T-helper 2 cell treated with Interferon-gamma antibody and Interleukin-4, amounts not matched to agents 5 μg/mL and 100 μg/mL, for 36 hours (primary cell): ENCODE data around the gene ERGIC1.
"Not testable (repeated sequence)": the region's sequence is repeated elsewhere in the genome, so short reads cannot be mapped to it uniquely, and the experiment has no call there.

ENCODE experiments used
- DNase-seq: peaks from one replicate; pipeline ENCODE4 v3.0.0; 2021; ENCODE audit warnings: low spot score
- H3K27ac Mint-ChIP-seq: one replicate; pipeline ENCODE4 v1.8.0; 2021; ENCODE audit warnings: mild to moderate bottlenecking, mixed read lengths
- H3K27me3 Mint-ChIP-seq: one replicate; pipeline ENCODE4 v1.8.0; 2021; ENCODE audit warnings: low read depth, mixed read lengths
- H3K36me3 Mint-ChIP-seq: one replicate; pipeline ENCODE4 v1.8.0; 2021; ENCODE audit warnings: low read depth, mixed read lengths
- H3K4me1 Mint-ChIP-seq: one replicate; pipeline ENCODE4 v1.8.0; 2021; ENCODE audit warnings: low read depth, mixed read lengths
- H3K4me3 Mint-ChIP-seq: one replicate; pipeline ENCODE4 v1.8.0; 2022; ENCODE audit warnings: mild to moderate bottlenecking, moderate library complexity, mixed read lengths
- H3K9me3 Mint-ChIP-seq: one replicate; pipeline ENCODE4 v1.8.0; 2021; ENCODE audit warnings: mixed read lengths

ERGIC1 gene, protein sequence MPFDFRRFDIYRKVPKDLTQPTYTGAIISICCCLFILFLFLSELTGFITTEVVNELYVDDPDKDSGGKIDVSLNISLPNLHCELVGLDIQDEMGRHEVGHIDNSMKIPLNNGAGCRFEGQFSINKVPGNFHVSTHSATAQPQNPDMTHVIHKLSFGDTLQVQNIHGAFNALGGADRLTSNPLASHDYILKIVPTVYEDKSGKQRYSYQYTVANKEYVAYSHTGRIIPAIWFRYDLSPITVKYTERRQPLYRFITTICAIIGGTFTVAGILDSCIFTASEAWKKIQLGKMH

DNA sequence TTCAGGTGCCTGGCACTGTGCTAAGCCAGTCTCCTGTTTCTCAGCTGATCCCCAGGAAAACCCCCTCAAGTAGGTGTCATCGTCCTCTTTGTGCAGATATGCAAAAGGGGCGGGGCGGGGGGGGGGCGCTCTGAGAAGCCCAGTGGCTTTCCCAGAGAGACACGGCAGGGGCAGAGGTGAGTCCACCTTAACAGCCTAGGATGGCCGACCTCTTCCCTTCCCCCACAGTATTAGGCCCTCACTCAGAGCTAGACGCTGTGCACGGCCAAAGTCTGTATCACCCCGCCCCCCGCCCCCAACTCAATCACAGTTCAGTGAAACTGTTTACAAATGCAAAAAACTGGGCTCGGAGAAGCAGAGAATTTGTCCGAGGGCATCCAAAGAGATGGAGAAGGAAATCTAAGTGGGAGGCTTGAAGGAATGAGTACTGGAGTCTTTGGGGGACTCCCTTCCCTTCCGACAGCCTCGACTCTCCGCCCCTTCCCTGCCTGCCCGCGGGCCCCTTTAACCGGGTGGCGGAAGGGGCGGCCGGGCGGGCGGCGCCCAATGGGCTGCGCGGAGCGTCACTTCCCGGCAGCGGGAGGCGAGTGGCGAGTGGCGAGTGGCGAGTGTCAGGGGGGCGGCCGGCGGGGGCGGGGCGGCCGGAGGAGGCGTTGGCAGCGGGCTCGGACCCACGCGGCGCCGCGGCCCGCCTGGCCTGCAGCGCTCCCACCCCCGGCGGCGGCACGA is at the start of gene ERGIC1:
ERGIC1 (plus strand) TSS at position 566 of the 729 bp plus-strand sequence; CDS start at position 729, 163 bp downstream.
- Mint-ChIP-seq H3K27ac (peak within 1 kb of the TSS; percentile 80), H3K27me3 (no peaks in the 10 kb centered on the region), H3K36me3 (peaks cover 3% of the 10 kb centered on the region), H3K4me3 (peak within 1 kb of the TSS; percentile 88), H3K4me1 (peaks cover 23% of the 10 kb centered on the region), H3K9me3 (no peaks in the 10 kb centered on the region)
- peak; percentile 81 for DNase-seq

DNA sequence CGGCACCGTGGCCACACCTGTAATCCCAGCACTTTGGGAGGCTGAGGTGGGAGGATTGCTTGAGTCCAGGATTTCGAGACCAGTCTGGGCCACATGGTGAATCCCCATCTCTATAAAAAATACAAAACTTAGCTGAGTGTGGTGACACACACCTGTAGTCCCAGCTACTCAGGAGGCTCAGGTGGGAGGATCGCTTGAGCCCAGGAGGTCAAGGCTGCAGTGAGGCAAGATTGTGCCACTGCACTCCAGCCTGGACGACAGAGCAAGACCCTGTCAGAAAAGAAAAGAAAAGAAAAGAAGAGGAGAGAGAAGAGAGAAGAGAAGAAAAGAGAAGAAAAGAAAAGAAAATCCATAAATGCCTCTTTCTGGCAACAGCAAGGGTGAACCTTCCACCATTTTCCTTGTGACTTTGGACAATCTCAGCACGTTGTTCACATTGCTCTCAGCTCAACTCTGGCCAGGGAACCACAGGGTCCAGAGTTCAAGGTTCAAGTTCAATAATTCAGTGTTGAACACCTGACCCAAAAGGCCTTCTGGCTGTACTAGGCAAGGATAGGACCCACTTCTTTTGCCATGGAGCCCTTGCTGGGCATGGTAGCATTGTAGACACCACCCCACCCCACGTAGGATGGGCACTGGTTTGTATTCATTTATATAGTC is 48.5 kb upstream of the ERGIC1 start:
- DNase-seq, result no peak
- H3K27ac Mint-ChIP-seq, result no peak overlapping the region
- peaks cover 3% of the 10 kb centered on the region for H3K27me3 Mint-ChIP-seq
- no peak overlapping the region for H3K4me3 Mint-ChIP-seq
- H3K9me3 Mint-ChIP-seq, result no peaks in the 10 kb centered on the region
- H3K36me3 Mint-ChIP-seq, result no peaks in the 10 kb centered on the region
- no peaks in the 10 kb centered on the region for H3K4me1 Mint-ChIP-seq

DNA sequence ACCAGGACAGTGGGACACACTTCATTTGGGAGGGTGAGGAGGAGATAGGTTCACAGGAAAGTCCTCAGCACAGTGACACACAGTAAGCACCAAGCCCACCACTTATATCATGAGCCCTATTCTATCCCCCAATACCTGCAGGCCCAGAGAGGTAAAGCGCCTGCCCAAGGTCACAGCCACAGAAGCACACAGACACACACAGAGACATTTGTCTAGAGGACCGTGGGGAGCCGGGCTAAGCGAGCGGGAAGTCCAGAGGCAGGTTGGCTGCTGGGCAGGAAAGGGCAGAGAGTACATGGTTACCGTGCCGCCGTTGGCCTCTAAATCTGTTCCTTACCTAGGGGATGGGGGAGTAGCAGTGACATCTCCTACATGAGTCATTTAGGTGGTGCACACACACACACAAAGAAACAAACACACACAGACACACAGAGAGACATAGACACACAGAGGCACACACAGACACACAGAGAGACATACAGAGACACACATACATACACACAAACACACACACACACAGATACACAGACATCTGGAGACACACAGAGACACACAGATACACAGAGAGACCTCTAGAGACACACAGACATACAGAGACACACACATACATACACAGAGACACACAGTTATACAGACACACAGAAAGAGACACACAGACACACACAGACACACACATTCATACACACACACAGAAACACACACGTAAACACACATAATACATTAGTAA is 47.2 kb upstream of the ERGIC1 start:
- Mint-ChIP-seq H3K9me3 (no peaks in the 10 kb centered on the region), H3K4me3 (no peak overlapping the region), H3K4me1 (no peaks in the 10 kb centered on the region), H3K27ac (no peak overlapping the region), H3K36me3 (no peaks in the 10 kb centered on the region), H3K27me3 (peaks cover 3% of the 10 kb centered on the region)
- no peak for DNase-seq

DNA sequence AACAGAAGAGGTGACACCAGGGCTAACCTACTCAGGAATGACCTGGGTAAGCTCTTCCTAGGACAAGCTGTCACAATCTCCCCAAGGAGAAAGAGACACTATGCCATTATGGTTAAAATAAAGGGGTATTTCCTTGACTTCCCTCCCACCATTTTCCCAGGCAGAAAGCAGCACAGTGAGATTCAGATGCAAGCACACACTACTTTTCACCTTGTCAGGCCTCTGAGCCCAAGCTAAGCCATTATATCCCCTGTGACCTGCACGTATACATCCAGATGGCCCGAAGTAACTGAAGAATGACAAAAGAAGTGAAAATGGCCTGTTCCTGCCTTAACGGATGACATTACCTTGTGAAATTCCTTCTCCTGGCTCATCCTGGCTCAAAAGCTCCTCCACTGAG is 46.5 kb upstream of the ERGIC1 start:
- H3K27ac Mint-ChIP-seq, DNase-seq, H3K27me3 Mint-ChIP-seq, H3K4me1 Mint-ChIP-seq, H3K9me3 Mint-ChIP-seq, H3K4me3 Mint-ChIP-seq, H3K36me3 Mint-ChIP-seq: not testable (repeated sequence)

DNA sequence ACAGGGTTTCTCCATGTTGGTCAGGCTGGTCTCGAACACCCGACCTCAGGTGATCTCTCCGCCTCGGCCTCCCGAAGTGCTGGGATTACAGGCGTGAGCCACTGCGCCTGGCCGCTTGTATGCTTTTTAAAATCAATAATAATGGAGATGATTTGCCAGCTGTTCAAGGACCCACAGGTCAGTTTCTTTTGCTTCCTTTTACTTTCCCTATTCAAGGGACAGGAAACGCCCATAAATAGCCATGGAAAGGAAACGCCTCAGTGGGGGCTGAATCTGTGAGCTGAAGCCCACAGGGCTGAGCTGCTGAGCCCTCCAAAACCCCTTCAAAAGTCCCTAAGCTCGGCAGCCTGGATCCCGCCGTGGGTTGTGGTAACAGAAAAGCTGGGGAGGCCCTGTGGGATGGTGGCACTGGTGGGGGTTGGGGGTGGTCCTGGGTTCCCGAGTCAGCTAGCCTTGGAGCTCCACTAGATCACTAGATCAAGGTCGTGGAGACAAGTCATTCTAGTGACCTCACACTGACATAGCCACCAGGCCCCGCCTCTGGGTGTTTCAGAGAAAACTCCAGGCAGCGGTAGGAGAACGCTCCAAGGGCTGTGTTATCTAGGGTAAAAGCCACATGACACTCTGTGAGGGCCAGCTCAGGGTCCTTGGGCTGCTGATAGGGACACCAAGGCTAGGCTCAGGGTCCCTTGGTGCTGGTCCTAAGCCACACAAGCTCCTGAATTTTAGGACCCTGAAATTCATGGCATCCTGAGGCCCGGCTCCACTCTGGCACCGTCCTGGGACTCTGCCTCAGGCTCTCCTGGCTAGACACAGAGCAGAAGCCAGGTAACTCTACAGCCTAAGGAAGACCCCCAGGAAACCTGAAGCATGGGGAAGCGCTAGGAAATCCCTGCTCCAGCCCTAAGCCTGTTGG is 45.0 kb upstream of the ERGIC1 start:
- no peaks in the 10 kb centered on the region for H3K27me3 Mint-ChIP-seq
- H3K4me3 Mint-ChIP-seq, result no peak overlapping the region
- H3K36me3 Mint-ChIP-seq, result no peaks in the 10 kb centered on the region
- no peaks in the 10 kb centered on the region for H3K4me1 Mint-ChIP-seq
- H3K27ac Mint-ChIP-seq, result no peak overlapping the region
- no peaks in the 10 kb centered on the region for H3K9me3 Mint-ChIP-seq
- DNase-seq, result no peak

DNA sequence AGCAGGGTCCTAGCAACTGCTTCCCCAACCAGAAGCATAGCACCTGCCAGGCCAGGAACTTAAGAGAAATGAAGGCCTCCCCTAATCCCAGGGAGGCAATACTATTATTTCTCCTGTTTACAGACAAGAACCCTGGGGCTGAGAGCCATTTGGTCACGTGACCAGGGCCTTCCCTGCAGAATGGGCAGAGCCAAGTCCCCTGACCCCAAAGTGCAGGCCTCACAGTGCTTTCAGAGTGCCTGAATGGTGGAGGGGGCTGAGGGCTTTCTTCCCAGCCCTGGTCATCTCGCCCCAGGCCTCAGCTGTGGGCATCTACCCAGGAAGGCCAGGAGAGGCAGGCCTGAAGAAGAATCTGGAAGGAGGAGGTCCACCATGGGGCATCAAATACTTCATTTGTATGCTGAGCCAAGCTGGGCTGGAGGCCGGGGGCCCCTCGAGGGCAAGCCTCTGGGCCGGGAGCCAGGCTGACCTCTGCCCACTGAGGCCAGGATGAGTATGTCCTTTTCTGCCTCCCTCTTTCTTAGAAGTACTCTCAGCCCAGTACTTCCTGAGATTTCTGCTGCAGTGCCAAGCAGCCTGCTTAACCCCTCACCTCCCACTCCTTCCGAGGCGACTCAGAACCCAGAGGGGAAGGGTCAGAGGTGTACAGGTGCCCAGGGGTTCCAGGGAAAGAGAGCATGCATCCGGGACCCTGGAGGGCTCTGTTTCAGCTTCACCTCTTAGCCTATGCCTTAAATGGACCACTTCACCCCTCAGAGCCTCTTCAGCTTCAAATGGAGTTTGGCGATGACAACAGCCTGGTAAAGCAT is 44.2 kb upstream of the ERGIC1 start:
- Mint-ChIP-seq H3K27ac (no peak overlapping the region), H3K36me3 (no peaks in the 10 kb centered on the region), H3K27me3 (no peaks in the 10 kb centered on the region), H3K4me1 (no peaks in the 10 kb centered on the region), H3K4me3 (no peak overlapping the region), H3K9me3 (no peaks in the 10 kb centered on the region)
- DNase-seq, result no peak

DNA sequence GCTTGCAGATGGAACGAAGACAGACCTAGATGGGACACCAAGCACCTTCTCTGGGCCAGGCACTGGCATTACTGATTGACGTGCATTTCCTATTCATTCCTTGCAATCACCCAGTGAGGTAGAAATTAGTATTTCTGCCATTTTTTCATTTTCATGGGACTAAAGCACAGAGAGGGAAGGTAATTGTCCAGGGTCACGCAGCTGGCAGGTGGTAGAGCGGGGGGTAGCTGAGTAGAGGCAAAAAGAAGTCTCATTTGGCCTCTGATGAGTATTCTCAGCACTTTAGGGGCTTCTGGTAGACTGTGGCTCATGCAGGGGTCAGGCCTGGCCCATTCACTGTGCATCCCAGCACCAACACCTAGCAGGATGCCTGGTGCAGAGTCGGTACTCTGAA is 43.6 kb upstream of the ERGIC1 start:
- Mint-ChIP-seq H3K27ac (no peak overlapping the region), H3K4me1 (no peaks in the 10 kb centered on the region)

DNA sequence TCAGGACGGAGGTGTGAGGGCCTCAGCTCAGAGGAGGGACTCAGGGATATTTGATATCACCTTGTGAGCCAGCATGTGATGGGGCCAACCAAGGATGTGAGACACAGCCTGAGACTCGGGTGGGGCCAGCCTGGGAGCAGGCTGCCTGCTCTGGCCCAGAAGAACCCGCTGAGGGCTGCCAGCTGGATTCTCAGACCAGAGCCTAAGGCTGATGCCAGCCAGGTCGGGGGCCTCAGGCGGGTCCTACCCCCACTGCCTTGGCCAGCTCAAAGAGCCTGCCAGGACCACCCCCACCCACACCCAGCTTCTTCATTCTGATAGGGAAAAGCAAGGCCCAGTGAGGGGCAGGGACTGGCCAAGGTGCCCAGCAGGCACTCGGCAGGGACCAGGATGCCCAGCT is 42.8 kb upstream of the ERGIC1 start:
- no peaks in the 10 kb centered on the region for H3K9me3 Mint-ChIP-seq
- H3K4me3 Mint-ChIP-seq, result no peak overlapping the region
- no peaks in the 10 kb centered on the region for H3K4me1 Mint-ChIP-seq
- DNase-seq, result no peak
- no peaks in the 10 kb centered on the region for H3K27me3 Mint-ChIP-seq
- H3K27ac Mint-ChIP-seq, result no peak overlapping the region
- no peaks in the 10 kb centered on the region for H3K36me3 Mint-ChIP-seq

More for the DNA sequence above, 43.6 kb upstream of the ERGIC1 start:
- no peaks in the 10 kb centered on the region for H3K9me3 Mint-ChIP-seq
- no peaks in the 10 kb centered on the region for H3K36me3 Mint-ChIP-seq
- H3K27me3 Mint-ChIP-seq, result no peaks in the 10 kb centered on the region
- DNase-seq, result no peak
- no peak overlapping the region for H3K4me3 Mint-ChIP-seq

DNA sequence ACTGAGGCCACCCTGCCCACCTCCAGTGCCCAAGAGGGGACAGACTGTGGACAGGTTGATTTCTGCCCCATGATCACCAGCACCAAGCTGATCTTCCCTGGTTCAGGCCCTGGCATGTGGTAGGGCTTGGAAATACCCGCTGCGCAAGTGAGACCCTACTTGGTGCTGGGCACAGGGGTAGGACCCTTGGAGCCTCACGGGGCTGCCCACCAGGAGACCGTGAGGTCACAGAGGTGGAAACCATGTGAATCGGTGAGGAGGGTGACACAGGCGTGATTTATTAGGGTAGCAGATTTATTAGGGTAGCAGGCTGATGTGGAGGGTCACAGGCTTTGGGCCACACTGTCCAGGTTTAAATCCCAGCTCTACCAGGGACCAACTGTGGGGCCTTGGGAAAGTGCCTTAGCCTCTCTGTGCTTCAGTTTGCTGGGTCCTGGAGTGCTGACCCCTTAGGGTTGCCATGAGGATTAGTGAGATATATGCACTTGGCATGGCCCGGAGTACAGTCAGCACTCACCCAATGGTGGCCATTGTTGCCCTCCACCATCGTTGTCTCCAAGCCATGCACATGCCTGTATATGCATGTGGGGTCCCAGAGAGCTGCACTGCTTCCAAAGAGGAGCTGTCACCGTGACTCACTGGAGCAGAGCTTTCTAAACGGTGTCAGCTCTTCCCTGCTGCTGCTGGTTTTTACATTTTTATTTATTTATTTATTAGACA is 42.2 kb upstream of the ERGIC1 start:
- no peak overlapping the region for H3K27ac Mint-ChIP-seq
- H3K36me3 Mint-ChIP-seq, result no peaks in the 10 kb centered on the region
- no peak overlapping the region for H3K4me3 Mint-ChIP-seq
- no peaks in the 10 kb centered on the region for H3K4me1 Mint-ChIP-seq
- no peak for DNase-seq
- no peaks in the 10 kb centered on the region for H3K9me3 Mint-ChIP-seq
- H3K27me3 Mint-ChIP-seq, result no peaks in the 10 kb centered on the region

DNA sequence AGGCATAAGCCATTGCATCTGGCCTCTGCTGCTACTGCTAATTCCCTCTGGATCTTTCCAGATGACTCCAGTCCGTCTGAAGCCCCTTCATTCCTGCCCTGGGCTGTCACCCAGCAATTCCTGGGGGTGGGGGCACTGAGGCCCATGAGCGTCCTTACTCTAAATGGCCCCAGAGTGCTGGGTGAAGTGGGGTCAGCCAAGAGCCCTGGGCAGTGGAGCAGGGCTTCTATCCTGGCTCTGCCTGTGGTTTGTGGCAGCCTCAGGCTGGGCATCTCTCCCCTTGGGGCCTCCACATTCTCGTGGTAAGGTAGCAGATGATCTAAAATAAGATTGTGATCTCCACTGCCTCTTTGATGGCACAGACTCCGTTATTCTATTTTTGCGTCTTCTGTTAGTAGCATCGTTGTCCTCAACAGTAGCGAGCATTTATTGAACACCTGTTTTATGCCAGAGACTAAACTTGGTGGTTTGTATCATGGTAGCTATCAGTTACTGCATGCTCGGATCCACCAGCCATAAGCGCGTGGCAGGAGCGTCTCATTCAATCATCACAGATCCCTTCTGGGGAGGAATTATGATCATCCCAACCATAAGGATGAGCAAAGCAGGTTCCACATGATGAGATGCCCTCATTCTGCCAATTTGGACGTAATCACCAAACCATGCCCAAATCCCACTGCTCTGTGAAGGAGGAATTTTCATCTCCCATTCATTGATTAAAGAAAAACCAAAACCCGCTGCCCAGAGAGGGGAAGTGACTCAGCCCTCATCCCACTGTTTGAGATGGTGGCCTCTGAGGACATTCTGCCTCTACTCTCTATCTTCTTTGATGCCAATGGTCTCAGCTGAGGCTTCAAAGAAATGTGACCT is 41.1 kb upstream of the ERGIC1 start:
- H3K36me3 Mint-ChIP-seq, result no peaks in the 10 kb centered on the region
- peaks cover 2% of the 10 kb centered on the region for H3K4me1 Mint-ChIP-seq
- H3K27ac Mint-ChIP-seq, result no peak overlapping the region
- DNase-seq, result no peak
- H3K4me3 Mint-ChIP-seq, result no peak overlapping the region
- no peaks in the 10 kb centered on the region for H3K27me3 Mint-ChIP-seq
- H3K9me3 Mint-ChIP-seq, result no peaks in the 10 kb centered on the region

DNA sequence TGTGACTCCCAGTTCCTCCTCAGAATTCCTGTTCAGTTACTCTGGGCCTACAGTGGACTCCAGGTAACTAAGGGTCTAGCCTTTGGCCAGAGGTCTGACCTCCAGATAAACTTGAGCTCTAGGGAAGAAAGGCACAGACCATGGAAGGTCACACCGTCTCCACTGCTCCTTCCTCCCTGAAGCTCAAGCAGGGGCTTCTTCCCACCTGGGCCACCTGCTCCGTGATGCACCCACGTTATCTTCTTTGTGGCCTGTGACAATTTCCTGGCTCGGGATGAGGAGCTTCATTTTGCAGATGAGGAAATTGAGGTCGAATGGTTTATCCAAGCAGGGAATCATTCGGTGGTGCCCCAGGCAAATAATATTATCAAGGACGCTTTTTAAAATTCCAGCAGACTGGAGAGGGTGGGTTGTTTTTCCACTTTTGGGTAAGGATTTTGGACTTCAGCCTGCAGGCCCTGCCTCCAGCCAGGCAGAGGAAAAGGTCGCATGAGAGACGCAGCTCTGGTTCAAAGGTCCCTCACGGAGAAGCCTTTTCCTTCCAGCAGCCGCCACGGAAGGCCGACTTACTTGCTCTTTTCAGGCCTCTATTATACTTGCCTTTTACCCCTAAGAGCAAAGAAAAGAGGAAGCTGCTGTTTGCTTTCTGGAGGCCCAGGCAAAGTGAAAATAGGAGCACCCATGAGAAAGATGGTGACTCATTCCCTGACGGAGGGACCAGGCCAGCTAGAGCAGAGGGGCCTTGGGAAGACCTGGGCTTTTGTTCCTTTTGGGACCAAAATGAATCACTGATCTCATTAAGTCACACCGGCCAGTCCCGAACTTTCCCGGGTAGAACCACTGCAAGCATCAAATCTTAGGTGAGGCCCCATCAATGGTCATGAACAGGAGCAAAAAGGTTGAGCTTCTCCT is 40.2 kb upstream of the ERGIC1 start:
- H3K36me3 Mint-ChIP-seq, result no peaks in the 10 kb centered on the region
- H3K4me1 Mint-ChIP-seq, result peaks cover 3% of the 10 kb centered on the region
- DNase-seq, result no peak
- H3K27ac Mint-ChIP-seq, result no peak overlapping the region
- no peaks in the 10 kb centered on the region for H3K9me3 Mint-ChIP-seq
- no peaks in the 10 kb centered on the region for H3K27me3 Mint-ChIP-seq
- no peak overlapping the region for H3K4me3 Mint-ChIP-seq
